ENCODE measurements around the gene STAT5B.

STAT5B gene

GRCh38 chr17:42284024-42284369 lies 7.8 kb upstream of the STAT5B start:
- no peak for DNase-seq

- DNase-seq: no peak
Measured at GRCh38 chr17:42283241-42284023, 7.2 kb upstream of the STAT5B start.

- DNase-seq: no peak
Measured at GRCh38 chr17:42282478-42283080, 6.4 kb upstream of the STAT5B start.

GRCh38 chr17:42281571-42282096 lies 5.4 kb upstream of the STAT5B start:
- DNase-seq: peak; percentile 88

GRCh38 chr17:42279776-42280630 lies 3.8 kb upstream of the STAT5B start:
- no peak for DNase-seq

GRCh38 chr17:42277342-42277712 lies 1.1 kb upstream of the STAT5B start:
- DNase-seq: peak; percentile 51

GRCh38 chr17:42276609-42277341 lies 584 bp upstream of the STAT5B start:
- peak; percentile 73 for DNase-seq

- peak; percentile 76 for DNase-seq
Measured at GRCh38 chr17:42275527-42276358, 448 bp downstream of the STAT5B start.

GRCh38 chr17:42274812-42275526 lies 1.2 kb downstream of the STAT5B start:
- peak; percentile 58 for DNase-seq

- DNase-seq: no peak
Measured at GRCh38 chr17:42274253-42274542, 2.0 kb downstream of the STAT5B start.

- no peak for DNase-seq
Measured at GRCh38 chr17:42273474-42274252, 2.5 kb downstream of the STAT5B start.

- no peak for DNase-seq
Measured at GRCh38 chr17:42272162-42272907, 3.9 kb downstream of the STAT5B start.

- DNase-seq: no peak
Measured at GRCh38 chr17:42271779-42272035, 4.5 kb downstream of the STAT5B start.

- no peak for DNase-seq
Measured at GRCh38 chr17:42271006-42271778, 5.0 kb downstream of the STAT5B start.

GRCh38 chr17:42270596-42270995 lies 5.6 kb downstream of the STAT5B start:
- DNase-seq: no peak

GRCh38 chr17:42270170-42270535 lies 6.0 kb downstream of the STAT5B start:
- DNase-seq: no peak

GRCh38 chr17:42268236-42268635 lies 8.0 kb downstream of the STAT5B start:
- DNase-seq: no peak

- DNase-seq: no peak
Measured at GRCh38 chr17:42266918-42267766, 9.0 kb downstream of the STAT5B start.
